Erythroblast (primary cell): ENCODE measurements around the gene STAT6.

ENCODE experiments used
- GATA1 ChIP-seq: IDR thresholded peaks from 2 replicates; pipeline ENCODE4 v1.6.1; 2011; ENCODE audit warnings: low read depth, mild to moderate bottlenecking, control low read depth, low read length, moderate library complexity
- POLR2A ChIP-seq: IDR thresholded peaks from 2 replicates; pipeline ENCODE4 v1.6.1; 2011; ENCODE audit warnings: mild to moderate bottlenecking, low read length

GRCh38 chr12:57099766-57100165, 11.4 kb downstream of the STAT6 start:
- TF ChIP-seq POLR2A (no peak), GATA1 (no peak)
